ENCODE measurements around the gene SCO1.
A peak's percentile ranks its signal among the peaks of the same experiment; 100 is the strongest.
"Not testable (repeated sequence)": the region's sequence is repeated elsewhere in the genome, so short reads cannot be mapped to it uniquely, and the experiment has no call there.

The SCO1 gene

GRCh38 chr17:10697092-10698081 is at the start of gene SCO1, which contains the start of gene ADPRM:
TSS of gene SCO1 (minus strand) at chr17:10697533. CDS start at chr17:10697507, 26 bp downstream.
TSS of gene ADPRM (plus strand) at chr17:10697594. CDS start at chr17:10704927, 7,333 bp downstream.
- peak; percentile 79 to 81 for DNase-seq (ENCODE audit: low read depth in 2 of 2)

GRCh38 chr17:10745231-10745630 is 47.9 kb upstream of the SCO1 start:
- no peak for DNase-seq (ENCODE audit: low read depth in 2 of 2)

- DNase-seq (ENCODE audit: low read depth in 2 of 2): no peak
Observed at GRCh38 chr17:10744501-10745000, 47.2 kb upstream of the SCO1 start.

- DNase-seq (ENCODE audit: low read depth in 2 of 2): no peak
Observed at GRCh38 chr17:10743316-10744009, 46.1 kb upstream of the SCO1 start.

DNA sequence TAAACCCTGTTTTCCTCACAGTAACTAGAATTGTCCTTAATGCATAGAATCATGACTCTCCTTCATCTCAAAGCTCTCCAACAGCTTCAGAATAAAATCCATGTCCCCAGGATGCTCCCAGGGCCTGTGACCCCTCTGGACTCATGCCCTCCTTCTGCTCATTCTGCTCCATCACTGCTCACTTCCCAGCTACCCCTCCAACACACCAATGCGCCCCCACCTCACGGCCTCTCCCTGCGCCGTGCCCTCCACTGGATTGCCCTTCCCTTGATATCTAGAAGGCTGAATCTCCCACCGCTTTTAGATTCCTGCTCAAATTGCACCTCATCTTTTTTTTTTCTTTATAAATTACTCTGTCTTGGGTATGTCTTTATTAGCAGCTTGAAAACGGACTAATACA is 45.1 kb upstream of the SCO1 start:
- DNase-seq (ENCODE audit: low read depth in 2 of 2): no peak

DNA sequence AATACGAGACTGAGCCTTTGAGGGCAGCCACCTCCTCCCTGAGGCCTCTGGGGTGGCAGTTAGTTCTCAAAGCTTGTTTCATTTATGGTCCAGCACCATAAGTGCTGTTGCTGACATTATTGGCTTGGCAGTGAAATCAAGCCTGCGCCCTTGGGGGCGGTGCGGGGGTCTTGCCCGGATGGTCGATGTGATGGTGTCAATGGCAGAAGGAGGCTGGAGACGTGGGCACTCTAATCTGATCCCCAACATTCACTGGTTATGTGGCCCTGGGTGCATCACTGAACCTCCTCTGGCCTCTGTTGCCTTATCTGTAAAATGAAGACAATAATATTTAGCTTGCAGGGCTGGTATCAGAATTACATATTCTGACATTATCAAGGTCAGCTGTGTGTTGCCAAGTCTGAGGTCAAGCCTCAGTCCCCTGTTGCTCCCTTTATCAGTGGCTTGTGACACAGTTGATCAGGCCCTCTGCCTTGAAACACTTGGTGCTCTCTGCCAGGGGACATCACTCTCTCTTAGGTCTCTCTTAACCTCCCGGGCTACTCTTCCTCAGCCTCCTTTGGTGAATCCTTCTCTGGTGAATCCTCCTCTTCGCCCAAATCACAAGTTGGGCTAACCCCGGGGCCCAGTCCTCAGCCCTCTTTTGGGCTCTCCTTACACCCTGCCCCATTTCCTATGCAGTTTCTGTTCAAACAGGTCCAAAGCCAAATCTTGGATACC is 44.2 kb upstream of the SCO1 start:
- DNase-seq (ENCODE audit: low read depth in 2 of 2): no peak

GRCh38 chr17:10739386-10739785 is 42.1 kb upstream of the SCO1 start:
- no peak for DNase-seq (ENCODE audit: low read depth in 2 of 2)

DNA sequence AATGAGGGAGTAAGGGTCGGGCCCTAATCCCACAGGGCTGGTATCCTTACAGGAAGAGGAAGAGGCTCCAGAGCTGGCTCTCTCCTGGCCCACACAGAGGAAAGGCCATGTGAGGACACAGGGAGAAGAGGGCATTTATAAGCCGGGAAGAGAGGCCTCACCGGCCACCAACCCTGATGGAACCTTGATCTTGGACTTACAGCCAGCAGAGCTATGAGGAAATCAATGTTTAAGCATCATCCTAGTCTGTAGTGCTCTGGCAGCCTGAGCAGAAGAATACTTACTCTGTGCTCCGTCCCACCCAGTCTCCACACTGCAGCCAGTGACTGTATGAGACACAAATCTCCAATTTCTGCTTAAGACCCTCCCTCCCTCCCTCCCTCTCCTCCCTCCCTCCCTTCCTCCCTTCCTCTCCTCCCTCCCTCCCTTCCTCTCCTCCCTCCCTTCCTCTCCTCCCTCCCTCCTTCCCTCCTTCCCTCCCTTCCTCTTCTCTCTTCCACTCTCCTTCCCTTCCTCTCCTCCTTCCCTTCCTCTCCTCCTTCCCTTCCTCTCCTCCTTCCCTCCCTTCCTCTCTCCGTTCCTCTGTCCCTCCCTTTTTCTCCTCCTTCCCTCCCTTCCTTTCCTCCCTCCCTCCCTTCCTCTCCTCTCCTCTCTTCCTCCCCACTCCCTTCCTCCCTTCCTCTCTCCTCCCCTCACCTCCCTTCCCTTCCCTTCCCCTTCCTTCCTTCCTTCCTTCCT is 41.4 kb upstream of the SCO1 start:
- DNase-seq (ENCODE audit: low read depth in 2 of 2): no peak

GRCh38 chr17:10737736-10738135 is 40.4 kb upstream of the SCO1 start:
- DNase-seq (ENCODE audit: low read depth in 2 of 2): no peak

GRCh38 chr17:10737168-10737622 is 39.9 kb upstream of the SCO1 start:
- DNase-seq (ENCODE audit: low read depth in 2 of 2): no peak

- no peak for DNase-seq (ENCODE audit: low read depth in 2 of 2)
Observed at GRCh38 chr17:10735821-10736220, 38.5 kb upstream of the SCO1 start.

- DNase-seq (ENCODE audit: low read depth in 2 of 2): no peak
Observed at GRCh38 chr17:10735251-10735650, 37.9 kb upstream of the SCO1 start.

DNA sequence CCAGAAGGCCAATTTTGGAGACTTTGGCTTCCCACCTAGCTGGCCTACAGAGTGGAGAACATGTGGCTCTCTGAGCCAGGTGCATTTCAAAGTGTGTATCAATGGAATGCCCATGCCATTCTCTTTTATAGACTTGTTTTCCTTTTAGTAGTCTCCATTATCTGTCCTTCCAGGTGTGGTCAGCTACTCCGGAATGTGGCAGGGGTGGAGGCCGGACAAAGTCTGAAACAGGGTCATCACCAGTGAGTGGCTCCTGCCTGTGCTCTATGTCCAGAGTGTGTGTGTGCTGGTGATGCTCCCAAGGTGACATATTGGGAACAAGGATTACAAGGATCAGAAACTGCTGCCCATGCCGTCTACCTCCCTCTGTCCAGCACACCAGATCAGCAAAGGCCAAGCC is 36.3 kb upstream of the SCO1 start:
- DNase-seq (ENCODE audit: low read depth in 2 of 2): no peak

DNA sequence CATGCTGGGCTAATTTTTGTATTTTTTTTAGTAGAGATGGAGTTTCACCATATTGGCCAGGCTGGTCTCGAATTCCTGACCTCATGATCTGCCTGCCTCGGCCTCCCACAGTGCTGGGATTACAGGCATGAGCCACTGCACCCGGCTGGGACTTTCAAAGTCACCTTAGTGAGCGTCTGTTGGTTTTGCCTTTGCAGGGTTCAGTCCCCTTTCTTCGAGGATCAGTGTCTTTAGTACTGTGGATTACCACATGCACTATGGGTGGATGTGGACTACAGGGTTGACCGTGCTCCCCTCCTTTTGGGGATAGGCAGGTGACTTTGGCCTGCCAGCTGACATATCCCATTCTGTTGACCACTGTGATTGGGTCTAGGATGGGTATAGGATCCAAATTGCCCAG is 34.8 kb upstream of the SCO1 start:
- not testable (repeated sequence) for DNase-seq (ENCODE audit: low read depth in 2 of 2)

DNA sequence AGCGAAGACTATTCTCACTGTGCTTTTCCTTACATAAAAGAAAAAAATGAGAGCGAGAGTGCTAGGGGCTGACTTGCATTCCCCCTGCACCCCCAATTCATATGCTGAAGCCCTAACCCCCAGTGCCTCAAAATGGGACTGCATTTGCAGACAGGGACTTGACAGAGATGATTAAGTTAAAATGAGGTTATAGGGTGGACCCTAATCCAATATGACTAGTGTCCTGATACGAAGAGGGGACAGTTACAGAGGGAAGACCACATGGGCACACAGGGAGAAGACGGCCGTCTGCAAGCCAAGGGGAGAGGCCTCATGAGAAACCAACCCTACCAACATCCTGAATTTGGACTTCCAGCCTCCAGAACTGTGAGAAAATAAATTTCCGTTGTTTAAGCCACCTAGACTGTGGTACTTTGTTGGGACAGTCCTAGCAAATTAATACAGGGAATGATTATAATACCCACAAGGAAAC is 34.1 kb upstream of the SCO1 start:
- no peak for DNase-seq (ENCODE audit: low read depth in 2 of 2)

GRCh38 chr17:10730247-10730646 is 32.9 kb upstream of the SCO1 start:
- DNase-seq (ENCODE audit: low read depth in 2 of 2): not testable (repeated sequence)

- peak; percentile 18 to 45 for DNase-seq (ENCODE audit: low read depth in 2 of 2)
Observed at GRCh38 chr17:10729334-10730193, 32.2 kb upstream of the SCO1 start, which contains the start of gene TMEM220. TSS of gene TMEM220 (minus strand) at chr17:10730023. CDS start at chr17:10729851, 172 bp downstream.

- no peak for DNase-seq (ENCODE audit: low read depth in 2 of 2)
Observed at GRCh38 chr17:10728331-10728892, 31.1 kb upstream of the SCO1 start.

- no peak for DNase-seq (ENCODE audit: low read depth in 2 of 2)
Observed at GRCh38 chr17:10727192-10727591, 29.9 kb upstream of the SCO1 start.

Measured in stimulated activated CD4-positive, alpha-beta T cell treated with anti-CD3 and anti-CD28 coated beads, Interleukin-1b, Interleukin-23, amount 100 ng/mL, for 4 hours (primary cell).